K562 (cell line): ENCODE measurements around the gene BAHD1. TPM values are rescaled to one million over a fixed set of nuclear protein-coding genes. Genes with fewer than 3 reads are reported as not detected.

ENCODE experiments used
- CBFA2T3 ChIP-seq: fragments of 450-650 bp; IDR thresholded peaks from 2 replicates; pipeline ENCODE4 v1.6.1; 2017
- CBX1 ChIP-seq: sonication (generic); IDR thresholded peaks from 2 replicates; pipeline ENCODE4 v1.6.1; 2016; ENCODE audit warnings: antibody characterized with exemption, low read depth, mild to moderate bottlenecking
- CREB1 ChIP-seq, 2 experiments: sonication (generic) in 1 of 2; formaldehyde crosslinking in 1 of 2; IDR thresholded peaks; 2 replicates each; pipeline versions ENCODE4 v1.6.1 to v1.8.0; 2012 to 2022; ENCODE audit warnings: inconsistent platforms in 1 of 2, mild to moderate bottlenecking in 1 of 2, missing genetic modification reagents in 1 of 2, moderate library complexity in 1 of 2
- CREB3L1 ChIP-seq: fragments of 450-650 bp; IDR thresholded peaks from 2 replicates; pipeline ENCODE4 v1.6.1; 2014; ENCODE audit warnings: low read depth, mild to moderate bottlenecking, moderate library complexity, borderline replicate concordance
- GTF2B ChIP-seq: IDR thresholded peaks from 2 replicates; pipeline ENCODE4 v1.6.1; 2011; ENCODE audit not compliant: insufficient read length; ENCODE audit errors: extremely low read depth
- HDAC1 ChIP-seq, 2 experiments: fragments of 450-650 bp; IDR thresholded peaks; 2 replicates each; pipeline ENCODE4 v1.6.1; 2016 to 2017; ENCODE audit warnings: inconsistent platforms in 1 of 2, mild to moderate bottlenecking in 1 of 2, moderate library complexity in 1 of 2
- HDAC3 ChIP-seq: fragments of 450-650 bp; IDR thresholded peaks from 2 replicates; pipeline ENCODE4 v1.6.1; 2018; ENCODE audit warnings: borderline replicate concordance, mild to moderate bottlenecking, moderate library complexity; ENCODE audit not compliant: partially characterized antibody
- HNRNPUL1 ChIP-seq: fragments of 200-400 bp; formaldehyde crosslinking; IDR thresholded peaks from 2 replicates; pipeline ENCODE4 v1.6.1; 2017; ENCODE audit warnings: low read length
- MAFF ChIP-seq: IDR thresholded peaks from 2 replicates; pipeline ENCODE4 v1.6.1; 2012; ENCODE audit warnings: low read length, improper control_type of control experiment
- MAFK ChIP-seq: IDR thresholded peaks from 2 replicates; pipeline ENCODE4 v1.6.1; 2011; ENCODE audit warnings: low read length, improper control_type of control experiment
- NFIX ChIP-seq: fragments of 250-450 bp; sonication (Bioruptor Pico); IDR thresholded peaks from 2 replicates; pipeline ENCODE4 v1.4.0; 2020; ENCODE audit warnings: low read depth, mild to moderate bottlenecking, moderate library complexity
- ZNF146 ChIP-seq: IDR thresholded peaks from one replicate; pipeline ENCODE4 v1.6.1; 2018; ENCODE audit warnings: missing compliant biosample characterization; ENCODE audit not compliant: unreplicated experiment
- polyA plus RNA-seq, 8 experiments: library from polyadenylated mRNA; depleted of rRNA in 4 of 8; stranded (reverse) in 5 of 8; unstranded in 3 of 8; fragments of >200 nt; fragmentation: Nextera tagmentation in 2 of 8; fragmentation: Illumina TruSeq in 1 of 8; extraction: Ambion mirVana in 2 of 8; extraction: Trizol in 1 of 8; gene quantifications; 2 replicates each; pipeline versions ENCODE4 v1.2.1 to v1.2.3, GENCODE V29; 2011 to 2014; ENCODE audit warnings: inconsistent platforms in 1 of 8, missing spikeins in 1 of 8
- total RNA-seq, 7 experiments: library from RNA; depleted of rRNA in 6 of 7; stranded (reverse); fragments of >200 nt in 6 of 7; fragmentation: Illumina TruSeq in 2 of 7; extraction: Trizol in 2 of 7; gene quantifications; 2 replicates each; pipeline versions ENCODE4 v1.2.1 to v1.2.3, GENCODE V29; 2011 to 2021; ENCODE audit warnings: low replicate concordance in 1 of 7
- TF ChIP-seq, protein P1 (sequence below): fragments of 450-650 bp; formaldehyde crosslinking; IDR thresholded peaks from 2 replicates; pipeline ENCODE4 v1.4.0; 2020; ENCODE audit warnings: mild to moderate bottlenecking, moderate library complexity
- TF ChIP-seq, protein P2 (sequence below): sonication (generic); formaldehyde crosslinking; IDR thresholded peaks from 2 replicates; pipeline ENCODE4 v1.4.0; 2020; ENCODE audit warnings: mild to moderate bottlenecking, missing genetic modification reagents

BAHD1 gene
- total and polyA plus RNA-seq, 9 of the 15 experiments (the other 6 are each of a cell fraction or from before 2014, with no cell fraction given) = 0.55 to 38.5 (median 11.5) TPM

DNA sequence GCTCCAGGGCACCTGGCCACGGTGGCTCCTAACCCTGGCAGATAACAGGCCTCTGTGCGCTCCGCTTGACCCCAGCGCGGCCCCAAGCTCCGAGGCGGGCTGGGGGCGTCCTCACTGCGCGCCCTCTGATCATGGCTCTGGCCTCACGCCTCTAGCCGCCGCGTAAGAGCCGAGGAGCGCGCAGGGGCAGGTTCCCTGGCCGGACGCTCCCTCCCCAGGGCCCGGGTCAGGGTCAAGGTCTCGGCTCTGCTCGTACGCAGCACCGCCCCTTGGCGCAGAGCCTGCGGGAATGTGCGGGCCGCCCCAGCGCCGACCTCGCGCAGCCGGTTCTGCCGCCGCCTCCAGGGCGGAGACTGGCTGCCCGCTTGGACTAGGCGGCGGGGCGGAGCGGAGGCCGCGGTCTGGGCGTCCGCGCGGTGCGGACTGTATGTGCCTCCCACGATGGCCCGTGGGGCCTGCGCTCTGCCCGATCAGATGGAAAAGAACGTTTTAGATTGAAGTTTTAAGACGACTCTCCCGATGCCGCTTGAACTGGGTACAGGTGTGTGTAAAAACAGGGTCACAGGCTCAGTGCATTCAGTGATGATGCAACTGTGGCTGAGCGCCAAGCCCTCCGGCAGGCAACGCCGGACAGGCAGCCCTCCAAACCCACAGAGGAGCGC lies 70.8 kb downstream of the BAHD1 start (continued):
- no peak for TF ChIP-seq ZNF146
- no peak for TF ChIP-seq NFIX
- TF ChIP-seq MAFF = no peak
- no peak for TF ChIP-seq CBFA2T3
- TF ChIP-seq HDAC3 = no peak
- no peak for TF ChIP-seq CREB3L1
- TF ChIP-seq, protein P1, sequence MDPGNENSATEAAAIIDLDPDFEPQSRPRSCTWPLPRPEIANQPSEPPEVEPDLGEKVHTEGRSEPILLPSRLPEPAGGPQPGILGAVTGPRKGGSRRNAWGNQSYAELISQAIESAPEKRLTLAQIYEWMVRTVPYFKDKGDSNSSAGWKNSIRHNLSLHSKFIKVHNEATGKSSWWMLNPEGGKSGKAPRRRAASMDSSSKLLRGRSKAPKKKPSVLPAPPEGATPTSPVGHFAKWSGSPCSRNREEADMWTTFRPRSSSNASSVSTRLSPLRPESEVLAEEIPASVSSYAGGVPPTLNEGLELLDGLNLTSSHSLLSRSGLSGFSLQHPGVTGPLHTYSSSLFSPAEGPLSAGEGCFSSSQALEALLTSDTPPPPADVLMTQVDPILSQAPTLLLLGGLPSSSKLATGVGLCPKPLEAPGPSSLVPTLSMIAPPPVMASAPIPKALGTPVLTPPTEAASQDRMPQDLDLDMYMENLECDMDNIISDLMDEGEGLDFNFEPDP = no peak
- TF ChIP-seq CBX1 = 0 out of 2 replicates have a peak, but pooled peaks have one; percentile 22
- TF ChIP-seq HNRNPUL1 = no peak
- no peak for TF ChIP-seq HDAC1 (IDR thresholded peaks at IDR 0.05)
- no peak for TF ChIP-seq CREB1 (IDR thresholded peaks at IDR 0.05)
- peak; percentile 66 for TF ChIP-seq CREB1 (CRISPR knock-in tag; IDR thresholded peaks at IDR 0.05)
- TF ChIP-seq, protein P2, sequence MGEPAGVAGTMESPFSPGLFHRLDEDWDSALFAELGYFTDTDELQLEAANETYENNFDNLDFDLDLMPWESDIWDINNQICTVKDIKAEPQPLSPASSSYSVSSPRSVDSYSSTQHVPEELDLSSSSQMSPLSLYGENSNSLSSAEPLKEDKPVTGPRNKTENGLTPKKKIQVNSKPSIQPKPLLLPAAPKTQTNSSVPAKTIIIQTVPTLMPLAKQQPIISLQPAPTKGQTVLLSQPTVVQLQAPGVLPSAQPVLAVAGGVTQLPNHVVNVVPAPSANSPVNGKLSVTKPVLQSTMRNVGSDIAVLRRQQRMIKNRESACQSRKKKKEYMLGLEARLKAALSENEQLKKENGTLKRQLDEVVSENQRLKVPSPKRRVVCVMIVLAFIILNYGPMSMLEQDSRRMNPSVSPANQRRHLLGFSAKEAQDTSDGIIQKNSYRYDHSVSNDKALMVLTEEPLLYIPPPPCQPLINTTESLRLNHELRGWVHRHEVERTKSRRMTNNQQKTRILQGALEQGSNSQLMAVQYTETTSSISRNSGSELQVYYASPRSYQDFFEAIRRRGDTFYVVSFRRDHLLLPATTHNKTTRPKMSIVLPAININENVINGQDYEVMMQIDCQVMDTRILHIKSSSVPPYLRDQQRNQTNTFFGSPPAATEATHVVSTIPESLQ (CRISPR knock-in tag) = no peak
- TF ChIP-seq GTF2B = no peak
- TF ChIP-seq MAFK = no peak
